Hepatocyte (in vitro differentiated cells): ENCODE data around the gene GPC5. TPM values are rescaled to one million over a fixed set of nuclear protein-coding genes. Genes with fewer than 3 reads are reported as not detected.
"Not testable (repeated sequence)": the region's sequence is repeated elsewhere in the genome, so short reads cannot be mapped to it uniquely, and the experiment has no call there.

Source experiments
- DNase-seq: peaks from one replicate; pipeline ENCODE4 v3.0.0-alpha.2; 2016; ENCODE audit warnings: low spot score
- H2AFZ ChIP-seq: fragments of 200-600 bp; sonication (generic); 2 replicates; pipeline ENCODE4 v1.6.0; 2016; ENCODE audit warnings: antibody characterized with exemption, mild to moderate bottlenecking
- H3K27ac ChIP-seq: fragments of 200-600 bp; sonication (generic); 2 replicates; pipeline ENCODE4 v1.5.1; 2016; ENCODE audit warnings: mild to moderate bottlenecking
- H3K27me3 ChIP-seq: fragments of 200-600 bp; sonication (generic); 2 replicates; pipeline ENCODE4 v1.6.1; 2016
- H3K36me3 ChIP-seq: fragments of 200-600 bp; sonication (generic); replicated peaks from 2 replicates; pipeline ENCODE4 v1.5.1; 2016; ENCODE audit warnings: low read depth; ENCODE audit not compliant: insufficient read depth
- H3K4me1 ChIP-seq: fragments of 200-600 bp; sonication (generic); 2 replicates; pipeline ENCODE4 v1.5.1; 2016; ENCODE audit warnings: mild to moderate bottlenecking, moderate library complexity; ENCODE audit not compliant: insufficient read depth
- H3K4me2 ChIP-seq: fragments of 200-600 bp; sonication (generic); 2 replicates; pipeline ENCODE4 v1.6.0; 2016
- H3K4me3 ChIP-seq: fragments of 200-600 bp; sonication (generic); 2 replicates; pipeline ENCODE4 v1.5.1; 2016; ENCODE audit warnings: mild to moderate bottlenecking
- H3K79me2 ChIP-seq: fragments of 200-600 bp; sonication (generic); 2 replicates; pipeline ENCODE4 v1.6.0; 2017; ENCODE audit warnings: mild to moderate bottlenecking
- H3K9me2 ChIP-seq: fragments of 200-600 bp; sonication (generic); replicated peaks from 2 replicates; pipeline ENCODE4 v1.6.0; 2017; ENCODE audit warnings: mild to moderate bottlenecking; ENCODE audit not compliant: insufficient read depth
- H3K9me3 ChIP-seq: fragments of 200-600 bp; sonication (generic); 2 replicates; pipeline ENCODE4 v1.5.1; 2016; ENCODE audit warnings: low read depth, mild to moderate bottlenecking
- H4K20me1 ChIP-seq: fragments of 200-600 bp; sonication (generic); 2 replicates; pipeline ENCODE4 v1.6.0; 2016; ENCODE audit warnings: mild to moderate bottlenecking; ENCODE audit not compliant: insufficient read depth, poor library complexity, severe bottlenecking
- EZH2 ChIP-seq: fragments of 200-600 bp; sonication (generic); IDR thresholded peaks from 2 replicates; pipeline ENCODE4 v1.6.1; 2016; ENCODE audit warnings: antibody characterized with exemption, mild to moderate bottlenecking, borderline replicate concordance
- EZH2phosphoT487 ChIP-seq: fragments of 200-600 bp; sonication (generic); IDR thresholded peaks from one replicate; pipeline ENCODE4 v1.6.1; 2018; ENCODE audit warnings: antibody characterized with exemption, mild to moderate bottlenecking, low read depth, moderate library complexity; ENCODE audit not compliant: unreplicated experiment, severe bottlenecking
- WGBS: methylation state at CpG from one replicate; pipeline ENCODE4 v1.1.6; 2016; ENCODE audit warnings: low lambda C conversion rate; ENCODE audit errors: missing lambda C conversion rate; 5-methylcytosine and 5-hydroxymethylcytosine counted together
- polyA plus RNA-seq: library from polyadenylated mRNA; unstranded; fragments of >200 nt; fragmentation: Nextera tagmentation; extraction: Ambion mirVana; gene quantifications from 2 replicates; pipeline ENCODE4 v1.2.1, GENCODE V29; 2016
- total RNA-seq: library from RNA; depleted of rRNA; stranded (reverse); fragments of >200 nt; gene quantifications from 2 replicates; pipeline ENCODE4 v1.2.3, GENCODE V29; 2014
- TF ChIP-seq, protein P1 (sequence below): fragments of 200-600 bp; sonication (generic); IDR thresholded peaks from 2 replicates; pipeline ENCODE4 v1.5.1; 2016; ENCODE audit warnings: antibody characterized with exemption, mild to moderate bottlenecking; ENCODE audit not compliant: poor library complexity

The GPC5 gene
- total and polyA plus RNA-seq, 2 experiments from 2014 or later, result 3.9 to 5.4 TPM

DNA sequence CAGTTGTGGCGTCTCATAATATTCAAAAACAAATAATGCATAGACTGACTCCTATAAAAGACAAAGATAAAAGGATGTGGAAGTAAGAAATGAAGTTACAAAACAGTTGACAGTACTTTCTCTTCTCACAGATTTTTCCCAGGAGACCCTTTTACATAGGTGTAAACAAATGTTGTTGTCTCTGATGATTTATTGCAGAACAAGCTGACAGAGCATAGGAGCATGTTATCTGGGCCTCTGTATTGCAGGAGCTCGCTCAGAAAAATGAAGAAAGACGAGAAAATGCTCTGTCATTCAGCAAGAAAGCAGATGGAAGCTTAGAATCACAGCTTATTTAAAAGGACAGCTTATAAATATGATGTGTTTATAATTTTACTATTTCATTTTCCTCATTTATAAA lies 1474.6 kb downstream of the GPC5 start:
- Histone ChIP-seq H3K27me3 (no peaks in the 10 kb centered on the region), H3K9me2 (no peaks in the 10 kb centered on the region), H3K36me3 (no peaks in the 10 kb centered on the region), H4K20me1 (no peaks in the 10 kb centered on the region), H2AFZ (no peak overlapping the region), H3K27ac (no peak overlapping the region), H3K79me2 (no peaks in the 10 kb centered on the region), H3K4me3 (no peak overlapping the region), H3K9me3 (no peaks in the 10 kb centered on the region), H3K4me2 (no peak overlapping the region), H3K4me1 (no peaks in the 10 kb centered on the region)
- TF ChIP-seq EZH2phosphoT487, result no peak
- DNase-seq, result no peak
- 68% methylated on average over 3 of the region's 3 CpGs for WGBS

DNA sequence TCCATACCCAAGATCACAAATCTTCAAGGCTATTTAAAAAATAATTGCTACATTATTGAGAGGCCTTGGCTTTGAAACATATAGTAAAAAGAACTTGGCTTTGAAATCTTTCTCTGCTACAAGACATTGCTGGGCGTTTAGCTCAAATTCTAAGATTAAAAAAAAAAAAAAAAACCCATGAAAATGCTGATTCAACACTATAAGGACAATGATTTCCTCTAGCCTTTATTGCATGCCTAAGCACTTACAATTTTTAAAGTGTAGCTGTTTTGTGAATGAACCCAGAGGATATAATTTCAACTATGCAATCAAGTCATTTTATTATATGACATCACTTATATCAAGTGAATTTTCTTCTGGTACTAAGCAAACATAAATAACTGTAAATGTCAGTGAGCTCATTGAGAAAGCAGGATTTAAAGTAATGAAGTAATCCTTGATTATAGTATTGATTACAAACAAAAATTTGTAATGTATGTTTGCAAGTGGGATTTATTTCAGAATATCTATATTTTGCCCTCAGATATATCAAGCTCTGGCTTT lies 1488.2 kb downstream of the GPC5 start:
- no peak overlapping the region for H3K27ac ChIP-seq
- no peak overlapping the region for H2AFZ ChIP-seq
- H4K20me1 ChIP-seq, result no peaks in the 10 kb centered on the region
- TF ChIP-seq, protein P1, sequence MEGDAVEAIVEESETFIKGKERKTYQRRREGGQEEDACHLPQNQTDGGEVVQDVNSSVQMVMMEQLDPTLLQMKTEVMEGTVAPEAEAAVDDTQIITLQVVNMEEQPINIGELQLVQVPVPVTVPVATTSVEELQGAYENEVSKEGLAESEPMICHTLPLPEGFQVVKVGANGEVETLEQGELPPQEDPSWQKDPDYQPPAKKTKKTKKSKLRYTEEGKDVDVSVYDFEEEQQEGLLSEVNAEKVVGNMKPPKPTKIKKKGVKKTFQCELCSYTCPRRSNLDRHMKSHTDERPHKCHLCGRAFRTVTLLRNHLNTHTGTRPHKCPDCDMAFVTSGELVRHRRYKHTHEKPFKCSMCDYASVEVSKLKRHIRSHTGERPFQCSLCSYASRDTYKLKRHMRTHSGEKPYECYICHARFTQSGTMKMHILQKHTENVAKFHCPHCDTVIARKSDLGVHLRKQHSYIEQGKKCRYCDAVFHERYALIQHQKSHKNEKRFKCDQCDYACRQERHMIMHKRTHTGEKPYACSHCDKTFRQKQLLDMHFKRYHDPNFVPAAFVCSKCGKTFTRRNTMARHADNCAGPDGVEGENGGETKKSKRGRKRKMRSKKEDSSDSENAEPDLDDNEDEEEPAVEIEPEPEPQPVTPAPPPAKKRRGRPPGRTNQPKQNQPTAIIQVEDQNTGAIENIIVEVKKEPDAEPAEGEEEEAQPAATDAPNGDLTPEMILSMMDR, result no peak
- TF ChIP-seq EZH2phosphoT487 (no peak), EZH2 (no peak)
- H3K27me3 ChIP-seq, result no peaks in the 10 kb centered on the region
- no peak for DNase-seq
- no peak overlapping the region for H3K4me2 ChIP-seq
- no peaks in the 10 kb centered on the region for H3K9me2 ChIP-seq
- no peak overlapping the region for H3K4me3 ChIP-seq
- H3K9me3 ChIP-seq, result no peaks in the 10 kb centered on the region
- no peaks in the 10 kb centered on the region for H3K4me1 ChIP-seq
- no peaks in the 10 kb centered on the region for H3K79me2 ChIP-seq
- no peaks in the 10 kb centered on the region for H3K36me3 ChIP-seq
- WGBS, result 81% methylated on average over 1 of the region's 1 CpG

DNA sequence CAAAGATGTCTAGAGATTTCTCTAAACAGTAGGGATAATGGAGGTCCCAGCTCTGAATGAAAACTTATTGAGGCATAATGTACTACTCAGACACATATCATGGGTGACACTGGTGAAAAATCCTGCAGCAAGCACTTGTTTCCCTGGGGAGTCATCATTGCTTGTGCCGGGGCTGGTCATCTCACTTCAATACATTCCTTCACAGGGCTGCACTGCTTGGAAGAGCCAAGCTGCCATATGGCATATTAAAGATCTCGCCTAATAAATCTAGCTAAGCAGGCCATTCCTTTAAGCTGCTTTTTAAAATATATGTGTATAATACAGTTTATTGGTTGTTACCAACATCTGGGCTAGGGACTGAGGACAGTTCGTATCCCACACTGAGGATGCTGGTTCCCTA lies 1496.0 kb downstream of the GPC5 start:
- Histone ChIP-seq H2AFZ (no peak overlapping the region), H3K36me3 (no peaks in the 10 kb centered on the region), H4K20me1 (no peaks in the 10 kb centered on the region), H3K27me3 (no peaks in the 10 kb centered on the region), H3K79me2 (no peaks in the 10 kb centered on the region), H3K9me3 (peaks cover 4% of the 10 kb centered on the region), H3K27ac (no peak overlapping the region), H3K4me1 (no peaks in the 10 kb centered on the region), H3K4me2 (no peak overlapping the region), H3K4me3 (no peak overlapping the region), H3K9me2 (no peaks in the 10 kb centered on the region)
- 62% methylated on average over 3 of the region's 3 CpGs for WGBS
- DNase-seq, result peak; percentile 16
- TF ChIP-seq, protein P1, result no peak
- no peak for TF ChIP-seq EZH2phosphoT487
- TF ChIP-seq EZH2, result no peak

DNA sequence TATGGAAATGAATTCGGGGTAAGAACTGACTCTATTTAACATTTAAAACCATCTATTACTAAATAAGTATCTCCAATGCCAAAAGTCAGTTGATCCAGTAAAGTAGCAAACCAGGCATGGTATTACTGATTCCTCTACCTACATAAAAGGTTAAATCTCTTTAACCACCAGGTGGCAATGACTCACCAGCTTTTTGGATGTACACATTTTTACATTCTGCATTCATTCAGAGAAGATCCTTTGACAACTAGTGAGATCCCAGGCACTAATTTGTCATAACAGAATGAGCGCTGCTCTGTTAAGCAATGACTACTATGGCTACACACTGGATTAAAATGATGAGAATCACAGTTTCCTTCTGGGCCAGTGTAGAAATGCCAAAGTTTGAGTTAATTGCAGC lies 1498.4 kb downstream of the GPC5 start:
- H3K4me3 ChIP-seq, result no peak overlapping the region
- no peaks in the 10 kb centered on the region for H3K27me3 ChIP-seq
- no peaks in the 10 kb centered on the region for H4K20me1 ChIP-seq
- H3K4me2 ChIP-seq, result no peak overlapping the region
- H3K36me3 ChIP-seq, result no peaks in the 10 kb centered on the region
- H3K4me1 ChIP-seq, result no peaks in the 10 kb centered on the region
- H2AFZ ChIP-seq, result no peak overlapping the region
- 49% methylated on average over 2 of the region's 2 CpGs for WGBS
- H3K9me3 ChIP-seq, result peaks cover 4% of the 10 kb centered on the region
- H3K79me2 ChIP-seq, result no peaks in the 10 kb centered on the region
- DNase-seq, result peak; percentile 57
- no peaks in the 10 kb centered on the region for H3K9me2 ChIP-seq
- TF ChIP-seq, protein P1, result peak; percentile 54
- TF ChIP-seq EZH2, result no peak
- H3K27ac ChIP-seq, result no peak overlapping the region

DNA sequence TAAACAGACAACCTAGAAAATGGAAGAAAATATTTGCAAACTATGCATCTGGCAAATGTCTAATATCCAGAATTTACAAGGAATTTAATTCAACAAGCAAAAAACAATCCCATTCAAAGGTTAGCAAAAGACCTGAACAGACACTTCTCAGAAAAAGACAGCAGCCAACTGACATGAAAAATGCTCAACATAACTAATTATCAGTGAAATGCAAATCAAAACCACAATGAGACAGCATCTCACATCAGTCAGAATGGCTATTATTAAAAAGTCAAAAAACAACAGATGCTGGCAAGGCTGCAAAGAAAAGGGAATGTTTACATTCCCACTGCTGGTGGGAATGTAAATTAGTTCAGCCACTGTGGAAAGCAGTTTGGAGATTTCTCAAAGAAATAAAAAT lies 1500.5 kb downstream of the GPC5 start:
- H3K79me2 ChIP-seq, H3K9me3 ChIP-seq, H3K4me3 ChIP-seq, DNase-seq, H2AFZ ChIP-seq, H4K20me1 ChIP-seq, H3K4me2 ChIP-seq, H3K36me3 ChIP-seq, H3K27me3 ChIP-seq, H3K4me1 ChIP-seq, H3K9me2 ChIP-seq, H3K27ac ChIP-seq: not testable (repeated sequence)
